GM18907 (cell line): ENCODE data around the gene SOS2.
"Not testable (repeated sequence)": the region's sequence is repeated elsewhere in the genome, so short reads cannot be mapped to it uniquely, and the experiment has no call there.

Experiments
- ATAC-seq: cut with Tn5 transposase; IDR thresholded peaks from one replicate; pipeline ENCODE4 v1.9.1; 2021; ENCODE audit warnings: mild to moderate bottlenecking, moderate library complexity; ENCODE audit not compliant: unreplicated experiment

Gene SOS2

DNA sequence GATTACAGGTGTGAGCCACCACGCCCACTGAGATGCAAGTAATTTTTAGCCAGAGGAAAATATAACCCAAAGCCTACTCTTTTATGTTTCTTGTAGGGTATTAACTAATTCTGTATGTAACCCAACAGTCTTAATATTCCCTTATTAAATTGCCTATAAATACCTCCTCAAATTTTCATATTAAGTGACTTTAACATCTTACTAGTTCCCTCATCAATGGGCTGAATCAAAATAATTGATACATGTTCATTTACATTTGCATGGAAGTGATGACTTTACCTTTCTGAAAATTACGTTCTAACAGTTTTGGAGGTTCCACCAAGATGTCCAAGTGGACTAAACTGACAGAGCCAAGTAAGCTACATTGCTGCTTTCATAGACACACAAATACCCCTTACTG is 3.1 kb downstream of the SOS2 start:
- no peak for ATAC-seq

DNA sequence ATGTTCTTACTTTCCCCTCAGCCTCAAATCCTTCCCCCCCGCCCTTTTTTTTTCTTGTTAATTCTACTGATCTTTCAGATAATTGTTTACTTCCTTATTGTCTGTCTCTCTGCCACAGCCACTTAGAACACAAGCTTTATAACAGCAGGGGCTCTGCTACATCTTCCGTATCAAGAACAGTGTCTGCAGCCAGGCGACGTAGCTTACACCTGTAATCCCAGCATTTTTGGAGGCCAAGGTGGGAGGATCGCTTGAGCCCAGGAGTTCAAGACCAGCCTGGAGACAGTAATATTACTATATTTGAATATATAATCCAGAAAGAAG is 5.4 kb downstream of the SOS2 start:
- no peak for ATAC-seq

DNA sequence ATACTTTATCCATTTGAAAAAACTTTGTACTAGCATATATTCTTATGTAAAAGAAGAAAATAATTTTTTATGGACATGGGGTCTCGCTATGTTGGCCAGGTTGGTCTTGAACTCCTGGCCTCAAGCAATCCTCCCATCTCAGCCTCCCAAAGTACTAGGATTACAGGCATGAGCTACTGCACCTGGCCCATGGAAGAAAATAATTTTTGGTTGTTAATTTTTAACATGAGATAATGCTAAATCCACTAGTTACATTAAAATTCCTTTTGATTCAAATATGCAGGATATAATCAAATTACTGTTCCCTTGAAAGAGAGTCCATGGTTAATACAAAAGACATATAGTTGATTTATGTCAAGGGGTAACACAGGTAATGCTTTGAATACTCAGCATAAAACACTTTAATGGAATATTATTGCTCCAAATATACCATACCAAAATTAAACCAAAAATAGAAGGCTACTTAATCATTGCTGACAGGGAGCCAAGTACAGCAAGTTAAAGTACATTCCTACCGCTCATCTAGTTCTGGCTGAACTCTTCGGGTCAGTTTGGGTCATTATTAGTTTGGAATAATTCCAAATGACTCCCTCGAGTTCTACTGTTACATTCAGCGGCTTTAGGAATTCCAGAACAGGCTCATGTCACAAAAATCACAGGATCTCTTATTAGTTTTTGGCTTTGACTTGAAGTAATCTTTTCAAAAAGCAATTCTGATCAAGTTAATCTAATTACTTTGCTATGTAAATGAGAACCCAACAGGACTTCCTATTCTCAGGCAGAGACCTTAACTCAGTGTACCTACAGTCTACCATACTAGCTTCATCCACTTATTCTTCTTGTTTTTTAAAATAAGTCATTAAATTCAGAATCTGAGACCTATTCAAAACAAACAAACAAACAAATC is 6.1 kb downstream of the SOS2 start:
- ATAC-seq: no peak

DNA sequence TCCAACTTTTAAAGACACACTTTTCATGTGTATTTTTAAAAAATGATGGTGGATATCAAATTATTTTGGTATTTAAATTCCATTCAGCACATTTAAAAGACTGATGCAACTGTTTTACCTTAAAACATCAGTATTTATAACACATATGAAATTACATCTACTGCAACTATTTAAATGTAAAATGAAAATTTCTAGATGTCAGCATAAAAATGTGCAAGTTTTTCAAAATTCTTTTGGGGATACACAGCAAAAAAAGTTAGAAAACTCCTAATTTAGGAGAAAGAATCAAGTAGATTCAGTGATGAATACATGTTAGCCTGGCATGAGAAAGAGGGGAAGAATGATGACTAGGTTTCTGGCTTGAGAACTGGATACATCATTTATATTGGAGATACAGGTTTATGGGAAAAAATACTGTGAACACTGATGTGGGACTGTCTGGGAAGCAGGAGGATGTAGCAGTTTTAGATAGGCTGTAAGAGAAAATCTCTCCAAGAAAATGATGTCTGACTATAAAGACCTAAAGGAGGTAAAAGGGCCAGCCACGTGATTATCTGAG is 9.2 kb downstream of the SOS2 start:
- no peak for ATAC-seq

DNA sequence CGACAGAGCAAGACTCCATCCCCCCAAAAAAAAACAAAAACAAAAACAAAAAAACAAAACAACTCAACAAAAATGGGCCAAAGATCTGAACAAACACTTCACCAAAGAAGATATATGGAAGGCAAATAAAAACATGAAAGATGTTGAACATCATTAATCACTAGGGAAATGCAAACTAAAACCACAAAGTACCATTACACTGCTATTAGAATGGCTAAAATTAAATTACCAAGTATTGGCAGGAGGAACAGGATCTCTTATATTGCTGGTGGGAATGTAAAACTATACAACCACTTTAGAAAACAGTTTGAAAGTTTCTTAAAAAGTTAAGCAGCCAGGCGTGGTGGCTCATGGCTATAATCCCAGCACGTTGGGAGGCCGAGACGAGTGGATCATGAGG is 12.9 kb downstream of the SOS2 start:
- ATAC-seq: no peak

DNA sequence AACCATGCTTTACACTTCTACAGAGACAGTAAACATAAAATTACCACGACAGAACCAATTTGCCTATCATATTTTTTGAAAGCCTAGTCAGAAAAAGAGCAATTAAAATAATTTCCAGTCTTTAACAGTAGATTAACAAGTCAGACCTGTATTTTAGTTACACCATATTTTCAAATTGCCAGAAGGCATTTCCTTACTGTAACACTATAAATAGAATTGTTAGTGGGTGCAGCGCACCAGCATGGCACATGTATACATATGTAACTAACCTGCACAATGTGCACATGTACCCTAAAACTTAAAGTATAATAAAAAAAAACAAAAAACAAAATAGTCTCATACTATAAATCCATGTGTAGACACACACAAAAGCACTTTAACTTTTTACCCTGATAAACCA is 16.0 kb downstream of the SOS2 start:
- ATAC-seq: no peak

DNA sequence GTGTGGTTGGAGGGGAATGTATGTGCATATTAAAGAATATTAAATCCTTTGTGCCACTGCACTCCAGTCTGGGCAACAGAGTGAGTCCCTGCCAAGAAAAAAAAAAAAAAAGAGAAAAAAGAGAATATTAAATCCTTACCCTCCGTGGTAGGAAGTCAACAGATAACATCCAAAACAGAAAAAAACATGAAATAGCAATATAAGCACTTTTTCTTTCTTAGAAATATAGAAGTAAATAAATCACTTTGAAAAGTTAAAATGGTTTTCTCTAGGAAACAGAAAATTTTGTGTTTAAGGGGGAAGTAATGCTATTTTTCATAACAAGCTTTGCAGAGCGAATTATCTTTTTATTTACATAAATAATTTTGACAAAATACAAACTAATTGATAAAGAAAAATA is 17.6 kb downstream of the SOS2 start:
- no peak for ATAC-seq

DNA sequence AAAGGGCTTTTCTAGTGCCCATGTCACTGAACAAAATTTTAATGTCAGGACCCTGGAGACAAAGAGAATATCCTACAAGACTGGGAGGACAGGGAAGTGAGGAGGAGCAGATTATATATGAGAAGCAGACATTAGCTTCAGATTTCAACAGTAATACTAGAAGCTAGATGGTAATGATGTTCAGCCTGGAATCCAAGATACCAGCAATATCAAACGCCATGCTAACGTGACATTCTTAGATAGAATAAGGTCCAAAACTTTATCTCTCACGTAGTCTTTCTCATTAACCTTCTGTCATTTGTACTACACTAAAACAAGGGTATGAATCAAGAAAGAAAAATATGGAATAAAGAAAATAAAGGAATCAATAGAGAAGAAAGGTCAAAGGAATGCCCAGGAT is 18.7 kb downstream of the SOS2 start:
- ATAC-seq: no peak

DNA sequence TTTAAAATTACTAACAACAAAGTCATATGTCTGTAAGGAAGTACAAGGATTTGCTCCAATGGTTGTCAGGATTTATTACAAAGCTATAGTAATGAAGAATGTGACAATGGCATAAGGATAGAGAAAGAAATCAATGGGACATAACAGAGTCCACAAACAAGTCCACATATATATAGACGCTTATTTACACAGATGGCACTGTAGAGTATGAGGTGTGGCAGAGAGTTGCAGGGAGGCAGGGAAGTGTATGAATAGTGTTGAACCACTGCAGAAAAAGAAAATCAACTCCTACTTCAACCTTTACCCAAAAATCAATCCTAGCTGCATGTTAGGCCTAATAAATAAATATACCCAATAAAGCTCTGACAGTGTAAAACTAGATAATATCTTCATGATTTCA is 21.3 kb downstream of the SOS2 start:
- no peak for ATAC-seq

DNA sequence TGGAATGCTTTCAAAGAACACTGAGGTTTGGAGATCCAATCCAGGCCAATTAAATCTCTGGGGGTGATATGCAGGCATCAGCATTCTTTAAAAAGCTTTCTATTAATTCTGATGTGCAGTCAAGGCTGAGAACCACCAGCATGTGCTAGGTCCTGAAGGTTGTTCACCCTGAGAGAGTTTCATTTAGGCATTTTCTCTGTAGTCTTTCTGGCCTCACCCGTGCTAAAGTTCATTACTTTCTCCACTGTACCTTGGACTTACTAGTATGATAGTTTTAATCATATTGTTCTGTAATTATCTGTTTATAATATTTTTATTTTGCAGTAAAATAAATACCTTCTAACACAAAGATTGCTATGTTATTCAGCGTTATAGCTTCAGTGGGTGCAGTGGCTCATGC is 32.9 kb downstream of the SOS2 start:
- no peak for ATAC-seq

DNA sequence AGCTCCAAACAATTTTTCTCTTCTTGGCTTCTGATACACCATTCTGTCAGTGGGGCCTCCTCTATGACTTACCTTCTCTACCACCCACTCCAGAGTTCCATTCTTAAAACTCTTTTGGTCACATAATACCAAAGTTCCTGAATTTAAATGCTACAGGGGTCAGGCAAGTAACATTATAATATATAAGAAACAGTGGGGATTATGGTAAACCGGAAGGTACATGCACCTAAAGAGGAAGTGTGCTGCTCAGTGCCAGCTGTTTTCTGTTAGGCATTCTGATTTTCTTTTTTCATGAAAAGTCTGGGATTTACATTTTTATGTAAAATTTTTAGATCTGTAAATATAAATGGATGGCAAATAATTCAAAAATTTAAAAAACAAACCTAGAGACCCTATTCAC is 39.9 kb downstream of the SOS2 start:
- ATAC-seq: no peak

DNA sequence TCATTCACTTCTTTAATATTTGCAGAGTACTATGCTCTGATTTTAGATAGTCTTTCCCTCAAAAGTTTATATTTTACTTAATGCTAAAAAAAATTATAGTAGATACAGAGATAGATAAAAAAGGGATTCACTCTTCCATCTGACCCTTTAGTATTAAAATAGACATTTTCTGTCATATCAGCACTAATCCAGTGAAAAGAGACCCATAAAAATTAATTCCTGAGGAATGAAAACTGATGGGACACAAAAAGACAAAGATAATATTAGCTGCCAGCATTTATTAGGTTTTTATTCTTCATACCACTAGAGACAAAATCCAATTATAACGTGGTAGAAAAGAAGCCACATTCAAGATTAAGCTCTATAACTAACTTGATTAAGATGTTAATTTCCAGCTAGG is 45.3 kb downstream of the SOS2 start:
- no peak for ATAC-seq

DNA sequence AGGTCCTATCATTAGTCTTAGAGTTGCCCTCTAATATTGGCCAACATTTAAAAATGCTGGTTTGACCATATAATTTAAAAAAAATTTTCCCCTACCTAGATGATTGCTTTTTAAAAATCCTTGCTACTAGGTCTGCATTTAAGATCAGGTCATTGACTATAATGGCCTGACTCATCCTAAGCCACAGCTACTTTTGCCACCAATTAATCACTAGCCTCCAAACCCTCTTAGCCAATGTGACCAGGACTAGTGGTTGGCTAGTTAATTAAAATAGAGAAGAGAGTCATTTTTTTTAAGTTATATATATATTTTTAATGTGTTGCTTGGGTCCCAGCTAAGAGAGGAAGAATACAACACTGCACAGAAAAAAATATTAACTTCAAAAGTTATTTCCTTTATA is 57.5 kb downstream of the SOS2 start:
- no peak for ATAC-seq

DNA sequence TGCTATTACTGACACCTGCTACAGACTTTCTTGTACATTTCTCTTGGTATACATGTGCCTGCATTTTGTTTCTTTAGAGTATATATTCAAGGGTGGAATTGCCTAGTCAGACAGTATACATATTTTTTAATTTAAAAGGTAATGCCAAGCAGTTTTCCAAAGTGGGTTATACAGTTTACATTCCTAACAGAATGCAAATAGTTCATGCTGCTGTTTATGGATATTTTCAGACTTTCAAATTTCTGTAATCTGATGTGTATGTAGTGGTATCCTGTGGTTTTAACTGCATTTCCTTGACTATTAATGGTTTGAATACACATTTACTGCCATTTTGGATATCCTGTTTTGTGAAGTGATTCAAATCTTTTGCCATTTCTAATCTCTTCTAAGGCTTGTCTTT is 59.5 kb downstream of the SOS2 start:
- no peak for ATAC-seq

DNA sequence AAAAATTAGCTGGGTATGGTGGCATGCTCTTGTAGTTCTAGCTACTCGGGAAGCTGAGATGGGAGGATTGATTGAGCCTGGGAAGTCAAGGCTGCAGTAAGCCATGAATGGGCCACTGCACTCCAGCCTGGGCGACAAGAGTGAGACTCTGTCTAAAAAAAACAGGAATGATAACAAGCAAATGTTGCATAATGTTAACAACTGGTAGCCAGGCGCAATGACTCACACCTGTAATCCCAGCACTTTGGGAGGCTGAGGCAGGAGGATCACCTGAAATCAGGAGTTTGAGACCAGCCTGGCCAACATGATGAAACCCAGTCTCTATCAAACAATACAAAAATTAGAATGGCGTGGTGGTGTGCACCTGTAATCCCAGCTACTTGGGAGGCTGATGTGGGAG is 64.0 kb downstream of the SOS2 start:
- not testable (repeated sequence) for ATAC-seq

DNA sequence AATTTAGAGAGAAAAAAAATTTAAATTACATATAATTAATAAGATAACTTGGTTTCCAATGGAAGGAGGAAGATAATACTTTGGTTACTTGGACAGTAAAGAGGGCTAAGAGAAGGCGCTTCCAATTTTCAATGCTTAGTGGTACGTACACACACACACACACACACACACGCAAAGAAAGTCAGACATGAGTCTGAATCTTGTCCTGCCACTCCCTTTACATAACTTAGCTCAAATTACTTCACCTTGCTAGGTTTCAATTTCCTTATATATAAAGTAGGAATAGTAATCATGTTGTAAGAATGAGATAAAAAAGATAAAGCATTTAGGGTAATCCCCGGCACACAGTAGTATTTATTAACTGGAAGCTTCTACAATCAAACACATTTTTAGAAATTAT is 75.3 kb downstream of the SOS2 start:
- ATAC-seq: no peak

DNA sequence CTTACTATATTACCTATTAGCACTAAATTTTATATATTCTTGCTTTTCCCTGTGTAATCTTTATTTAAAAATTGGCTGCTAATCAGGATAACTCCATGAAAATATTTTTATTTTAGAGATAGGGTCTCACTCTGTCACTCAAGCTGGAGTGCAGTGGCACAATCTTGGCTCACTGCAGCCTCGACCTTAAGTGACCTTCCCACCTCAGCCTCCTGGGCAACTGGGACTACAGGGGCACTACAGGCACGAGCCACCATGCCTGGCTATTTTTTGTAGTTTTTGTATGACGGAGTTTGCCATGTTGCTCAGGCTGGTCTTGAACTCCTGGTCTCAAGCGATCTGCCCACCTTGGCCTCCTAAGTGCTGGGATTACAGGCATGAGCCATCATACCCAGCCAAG is 82.6 kb downstream of the SOS2 start:
- no peak for ATAC-seq

DNA sequence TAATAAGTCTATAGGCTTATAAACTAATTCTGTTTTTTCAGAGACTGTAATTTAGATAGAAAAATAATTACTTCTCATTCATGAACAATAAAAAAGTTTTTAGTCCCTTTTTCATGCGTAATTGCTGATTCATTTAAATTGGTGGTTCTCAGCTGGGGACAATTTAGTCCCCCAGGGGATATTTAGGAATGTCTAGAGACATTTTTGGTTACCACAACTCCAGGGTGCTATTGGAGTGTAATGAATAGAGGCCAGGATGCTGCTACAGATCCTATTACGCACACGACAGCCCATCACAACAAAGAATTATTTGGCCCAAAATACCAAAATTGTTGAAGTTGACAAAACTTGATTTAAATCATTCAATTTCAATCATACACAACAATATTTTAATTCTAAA is 92.2 kb downstream of the SOS2 start:
- no peak for ATAC-seq

DNA sequence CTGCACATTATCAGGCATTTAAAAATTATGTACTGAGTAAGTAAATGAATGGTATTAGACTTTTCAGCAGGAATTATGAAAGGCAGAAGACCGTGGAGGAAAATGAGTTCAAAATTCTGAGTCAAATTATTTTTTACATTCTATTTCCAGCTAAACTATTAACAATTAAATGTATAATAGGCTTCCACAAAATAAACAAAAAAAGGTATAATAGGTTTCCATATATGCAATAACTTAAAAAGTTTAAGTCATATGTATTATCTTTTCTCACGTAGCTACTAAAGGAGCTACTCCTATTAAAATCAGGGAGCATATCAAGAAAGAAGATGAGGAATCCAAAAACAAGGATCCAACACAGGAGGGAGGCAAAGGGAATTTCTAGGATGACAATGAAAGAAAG is 103.6 kb downstream of the SOS2 start:
- ATAC-seq: no peak

DNA sequence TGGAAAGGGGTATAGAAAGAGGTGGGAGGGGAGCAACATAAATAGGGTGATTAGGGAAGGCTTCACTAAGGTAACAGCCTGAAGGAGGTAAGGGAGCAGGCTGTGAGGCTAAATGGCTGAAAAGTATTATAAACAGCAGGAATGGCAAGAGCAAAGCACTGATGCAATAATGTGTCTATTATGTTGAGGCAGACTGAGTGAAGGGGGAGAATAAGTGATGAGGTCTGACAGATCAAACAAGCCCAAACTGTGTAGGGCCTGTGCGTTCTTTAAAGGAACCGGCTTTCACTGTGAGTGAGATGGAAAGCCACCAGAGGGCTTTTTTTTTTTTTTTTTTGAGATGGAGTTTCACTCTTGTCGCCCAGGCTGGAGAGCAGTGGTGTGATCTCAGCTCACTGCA is 108.3 kb downstream of the SOS2 start:
- ATAC-seq: no peak

DNA sequence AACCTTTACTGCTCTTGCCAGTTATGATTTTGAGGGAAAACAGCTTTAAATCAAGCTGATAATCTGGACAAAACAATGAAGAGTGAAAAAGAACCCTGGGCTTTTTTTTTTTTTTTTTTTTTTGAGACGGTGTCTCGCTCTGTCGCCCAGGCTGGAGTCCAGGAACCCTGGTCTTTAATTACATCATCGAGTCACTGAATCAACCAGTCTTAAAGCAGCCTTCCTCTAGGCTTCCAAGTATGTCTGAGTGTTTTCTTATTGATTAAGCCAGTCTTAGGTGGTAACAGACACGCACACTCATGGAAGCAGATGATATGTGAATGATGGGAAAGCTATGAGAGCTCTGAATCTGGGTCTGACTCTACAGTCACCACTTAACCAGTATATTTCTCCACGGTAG is 109.1 kb downstream of the SOS2 start:
- ATAC-seq: no peak

DNA sequence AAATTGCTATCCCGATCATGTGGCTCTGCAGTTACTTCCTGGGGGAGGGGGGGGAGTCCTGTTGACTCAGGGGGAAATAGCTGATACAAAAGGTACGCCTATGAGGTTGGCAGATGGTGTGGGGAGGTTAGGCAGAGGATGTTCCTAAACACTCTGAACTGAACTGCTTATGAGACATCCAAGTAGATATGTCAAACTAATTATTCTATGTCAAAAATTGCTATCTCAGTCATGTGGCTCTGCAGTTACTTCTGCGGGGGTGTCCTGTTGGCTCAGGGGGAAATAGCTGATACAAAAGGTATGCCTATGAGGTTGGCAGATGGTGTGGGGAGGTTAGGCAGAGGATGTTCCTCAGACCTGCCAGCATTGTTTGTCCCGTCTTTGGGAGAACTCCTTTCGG is 109.9 kb downstream of the SOS2 start:
- ATAC-seq: no peak

DNA sequence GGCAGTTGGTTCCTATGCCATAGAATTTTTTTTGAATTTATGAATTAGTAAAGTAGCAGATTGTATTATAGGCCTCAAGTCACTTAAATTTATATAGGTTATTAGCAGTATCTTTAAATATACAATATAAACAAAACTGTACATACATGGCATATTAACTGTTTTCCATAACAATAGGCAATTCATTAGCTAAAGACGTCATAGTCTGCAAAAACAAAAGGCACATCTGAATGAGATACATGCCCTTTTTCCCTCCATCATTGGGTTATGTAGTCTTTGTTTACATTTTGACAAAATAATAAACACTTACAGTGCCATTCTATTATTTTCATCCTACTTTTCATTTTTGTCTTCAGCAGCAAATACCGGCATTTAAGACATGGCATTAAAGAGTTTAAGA is 113.9 kb downstream of the SOS2 start:
- ATAC-seq: no peak
